ENCODE results near the gene LRP1-AS.

The LRP1-AS gene

GRCh38 chr12:57097554-57097835, 49.9 kb downstream of the LRP1-AS start:
- DNase-seq (ENCODE audit: low spot score): no peak

- DNase-seq (ENCODE audit: low spot score): no peak
Measured at GRCh38 chr12:57096748-57097553, 50.5 kb downstream of the LRP1-AS start.

- DNase-seq (ENCODE audit: low spot score): no peak
Measured at GRCh38 chr12:57096099-57096572, 51.3 kb downstream of the LRP1-AS start.

GRCh38 chr12:57095440-57095839, 52.0 kb downstream of the LRP1-AS start:
- DNase-seq (ENCODE audit: low spot score): no peak
